Measurements from ENCODE around the gene RABGGTB. TPM values are rescaled to one million over a fixed set of nuclear protein-coding genes. Genes with fewer than 3 reads are reported as not detected.
"Not testable (repeated sequence)": the region's sequence is repeated elsewhere in the genome, so short reads cannot be mapped to it uniquely, and the experiment has no call there.

Gene RABGGTB
- total RNA-seq, 1 donor from 2014 or later = 141 TPM

DNA sequence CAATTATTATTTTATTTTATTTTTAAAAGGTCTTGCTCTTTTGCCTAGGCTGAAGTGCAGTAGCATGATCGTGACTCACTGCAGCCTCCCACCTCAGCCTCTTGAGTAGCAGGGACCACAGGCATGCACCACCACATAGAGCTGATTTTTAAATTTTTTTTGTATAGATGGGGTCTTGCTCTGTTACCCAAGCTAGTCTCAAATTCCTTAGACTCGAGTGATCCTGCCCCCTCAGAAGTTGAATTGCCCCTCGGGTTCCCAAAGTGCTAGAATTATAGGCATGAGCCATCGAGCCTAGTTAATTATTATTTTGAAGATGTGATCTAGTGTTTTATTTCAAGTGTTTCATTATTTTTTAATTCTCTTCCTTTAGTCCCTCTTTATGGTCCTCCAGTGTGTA, 22.9 kb downstream of the RABGGTB start:
- H3K27me3 ChIP-seq (ENCODE audit: control insufficient read depth, insufficient read depth, low read length) = no peaks in the 10 kb centered on the region
- no peak for FAIRE-seq
- no peak for DNase-seq (ENCODE audit: low read depth)
- no peaks in the 10 kb centered on the region for H3K36me3 ChIP-seq (ENCODE audit: control insufficient read depth, insufficient read depth, low read length)
- TF ChIP-seq, protein P1, sequence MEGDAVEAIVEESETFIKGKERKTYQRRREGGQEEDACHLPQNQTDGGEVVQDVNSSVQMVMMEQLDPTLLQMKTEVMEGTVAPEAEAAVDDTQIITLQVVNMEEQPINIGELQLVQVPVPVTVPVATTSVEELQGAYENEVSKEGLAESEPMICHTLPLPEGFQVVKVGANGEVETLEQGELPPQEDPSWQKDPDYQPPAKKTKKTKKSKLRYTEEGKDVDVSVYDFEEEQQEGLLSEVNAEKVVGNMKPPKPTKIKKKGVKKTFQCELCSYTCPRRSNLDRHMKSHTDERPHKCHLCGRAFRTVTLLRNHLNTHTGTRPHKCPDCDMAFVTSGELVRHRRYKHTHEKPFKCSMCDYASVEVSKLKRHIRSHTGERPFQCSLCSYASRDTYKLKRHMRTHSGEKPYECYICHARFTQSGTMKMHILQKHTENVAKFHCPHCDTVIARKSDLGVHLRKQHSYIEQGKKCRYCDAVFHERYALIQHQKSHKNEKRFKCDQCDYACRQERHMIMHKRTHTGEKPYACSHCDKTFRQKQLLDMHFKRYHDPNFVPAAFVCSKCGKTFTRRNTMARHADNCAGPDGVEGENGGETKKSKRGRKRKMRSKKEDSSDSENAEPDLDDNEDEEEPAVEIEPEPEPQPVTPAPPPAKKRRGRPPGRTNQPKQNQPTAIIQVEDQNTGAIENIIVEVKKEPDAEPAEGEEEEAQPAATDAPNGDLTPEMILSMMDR (IDR thresholded peaks at IDR 0.05; ENCODE audit: insufficient read depth, low read length, severe bottlenecking) = no peak
- no peak overlapping the region for H3K4me3 ChIP-seq (ENCODE audit: low read depth, low read length)

DNA sequence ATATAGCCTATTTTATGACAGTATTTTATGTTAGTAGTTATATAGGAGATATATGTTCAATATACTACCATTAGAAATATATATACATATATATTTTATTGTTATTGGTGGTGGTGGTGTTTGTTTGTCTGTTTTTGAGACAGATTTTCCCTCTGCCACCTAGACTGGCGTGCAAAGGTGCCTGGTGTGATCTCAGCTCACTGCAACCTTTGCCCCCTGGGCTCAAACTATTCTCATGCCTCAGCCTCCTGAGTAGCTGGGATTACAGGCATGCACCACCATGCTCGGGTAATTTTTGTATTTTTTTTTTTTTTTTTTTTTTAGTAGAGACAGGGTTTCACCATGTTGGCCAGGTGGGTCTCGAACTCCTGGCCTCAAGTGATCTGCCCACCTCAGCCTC, 24.1 kb downstream of the RABGGTB start:
- FAIRE-seq; H3K4me3 ChIP-seq (ENCODE audit: low read depth, low read length); H3K36me3 ChIP-seq (ENCODE audit: control insufficient read depth, insufficient read depth, low read length); DNase-seq (ENCODE audit: low read depth); H3K27me3 ChIP-seq (ENCODE audit: control insufficient read depth, insufficient read depth, low read length): not testable (repeated sequence)

DNA sequence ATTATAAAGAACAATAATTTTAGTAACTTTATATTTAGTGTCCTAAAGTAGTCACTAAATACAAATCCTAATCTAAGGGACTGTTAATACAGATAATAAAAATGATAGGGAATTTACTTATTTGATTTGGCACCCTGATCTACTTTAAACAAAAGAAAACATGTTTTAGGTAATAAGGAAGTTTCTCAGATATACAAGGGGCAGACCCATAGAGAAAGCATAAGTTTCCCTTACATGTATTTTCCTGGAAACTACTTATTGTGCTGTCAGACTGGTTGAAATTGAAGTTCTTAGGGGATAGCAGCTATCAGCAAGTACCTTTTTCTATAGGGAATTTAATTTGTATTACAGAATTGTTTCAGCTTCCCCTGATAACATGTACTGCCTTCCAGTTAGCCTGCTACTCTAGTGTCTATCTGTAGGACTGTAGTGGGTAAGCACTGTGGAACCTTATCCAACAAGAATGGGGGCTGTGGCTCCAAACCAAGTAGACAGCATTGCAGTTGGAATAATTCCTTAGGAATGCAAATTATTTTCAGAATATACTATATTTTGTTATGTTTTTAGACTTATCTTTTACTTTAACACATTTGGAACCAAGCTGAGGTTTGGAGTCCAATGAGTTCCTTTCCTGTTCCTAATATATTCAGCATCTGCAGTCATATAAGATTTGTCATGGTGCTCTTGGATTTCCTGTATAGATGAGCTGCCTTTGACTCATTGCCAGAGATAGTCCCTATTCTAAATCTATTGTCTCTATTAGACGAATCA, 25.3 kb downstream of the RABGGTB start:
- Histone ChIP-seq H3K27me3 (ENCODE audit: control insufficient read depth, insufficient read depth, low read length) (no peaks in the 10 kb centered on the region), H3K4me3 (ENCODE audit: low read depth, low read length) (no peak overlapping the region), H3K36me3 (ENCODE audit: control insufficient read depth, insufficient read depth, low read length) (no peaks in the 10 kb centered on the region)
- no peak for FAIRE-seq
- peak; percentile 62 for DNase-seq (ENCODE audit: low read depth)
- TF ChIP-seq, protein P1 (IDR thresholded peaks at IDR 0.05; ENCODE audit: insufficient read depth, low read length, severe bottlenecking) = no peak

DNA sequence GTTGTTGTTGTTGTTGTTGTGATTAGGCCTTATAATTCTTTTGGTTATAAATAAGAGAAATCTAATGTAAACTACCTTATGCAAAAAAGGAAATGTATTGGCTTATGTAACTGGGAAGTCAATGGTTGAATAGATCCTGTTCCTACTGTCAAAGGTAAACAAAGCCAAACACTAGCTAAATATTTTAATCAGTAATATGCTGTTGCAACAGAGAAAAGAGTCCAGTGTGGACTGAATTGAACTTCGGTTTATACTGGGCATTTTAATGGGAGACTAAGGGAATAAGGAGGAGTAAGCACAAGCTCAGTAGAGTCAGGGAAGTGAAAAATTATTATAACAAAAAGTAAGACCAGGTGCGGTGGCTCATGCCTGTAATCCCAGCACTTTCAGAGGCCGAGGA, 26.0 kb downstream of the RABGGTB start:
- no peak for FAIRE-seq
- no peaks in the 10 kb centered on the region for H3K27me3 ChIP-seq (ENCODE audit: control insufficient read depth, insufficient read depth, low read length)
- TF ChIP-seq, protein P1 (IDR thresholded peaks at IDR 0.05; ENCODE audit: insufficient read depth, low read length, severe bottlenecking) = no peak
- no peaks in the 10 kb centered on the region for H3K36me3 ChIP-seq (ENCODE audit: control insufficient read depth, insufficient read depth, low read length)
- no peak overlapping the region for H3K4me3 ChIP-seq (ENCODE audit: low read depth, low read length)
- no peak for DNase-seq (ENCODE audit: low read depth)

DNA sequence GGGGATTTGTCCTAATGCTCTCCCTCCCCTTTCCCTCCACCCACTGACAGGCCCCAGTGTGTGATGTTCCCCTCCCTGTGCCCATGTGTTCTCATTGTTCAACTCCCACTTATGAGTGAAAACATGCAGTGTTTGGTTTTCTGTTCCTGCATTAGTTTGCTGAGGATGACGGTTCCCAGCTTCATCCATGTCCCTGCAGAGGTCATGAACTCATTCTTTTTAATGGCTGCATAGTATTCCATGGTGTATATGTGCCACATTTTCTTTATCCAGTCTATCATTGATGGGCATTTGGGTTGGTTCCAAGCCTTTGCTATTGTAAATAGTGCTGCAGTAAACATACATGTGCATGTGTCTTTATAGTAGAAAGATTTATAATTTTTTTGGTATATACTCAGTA, 37.5 kb downstream of the RABGGTB start:
- DNase-seq (ENCODE audit: low read depth); H3K27me3 ChIP-seq (ENCODE audit: control insufficient read depth, insufficient read depth, low read length); FAIRE-seq; H3K4me3 ChIP-seq (ENCODE audit: low read depth, low read length); H3K36me3 ChIP-seq (ENCODE audit: control insufficient read depth, insufficient read depth, low read length): not testable (repeated sequence)

DNA sequence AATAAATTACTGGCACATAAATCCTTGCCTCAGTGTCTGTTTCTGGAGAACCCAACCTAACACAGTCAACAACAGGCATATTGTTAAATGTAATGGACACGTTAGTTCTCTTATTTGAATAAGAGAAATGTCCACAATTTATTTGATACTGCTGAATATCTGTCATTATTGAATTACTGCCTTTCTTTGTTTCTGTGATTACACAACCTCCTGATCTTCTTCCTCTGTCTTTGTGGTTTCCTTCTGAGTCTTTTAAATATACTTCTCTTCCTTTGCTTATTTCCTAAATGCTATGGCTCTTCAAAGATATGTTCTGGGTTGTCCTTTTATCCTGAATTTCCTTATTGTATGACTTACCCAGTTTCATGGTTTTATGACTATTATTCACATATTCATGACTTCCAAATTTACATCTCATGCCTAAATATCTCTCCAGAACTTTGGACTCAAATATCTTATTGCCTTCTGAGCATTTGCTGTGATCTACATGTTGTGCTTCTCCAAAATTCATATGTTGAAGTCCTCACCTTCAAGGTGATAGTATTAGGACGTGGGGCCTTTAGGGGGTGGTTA, 50.6 kb downstream of the RABGGTB start:
- DNase-seq (ENCODE audit: low read depth) (no peak), FAIRE-seq (no peak)
- Histone ChIP-seq H3K36me3 (ENCODE audit: control insufficient read depth, insufficient read depth, low read length) (no peaks in the 10 kb centered on the region), H3K27me3 (ENCODE audit: control insufficient read depth, insufficient read depth, low read length) (no peaks in the 10 kb centered on the region), H3K4me3 (ENCODE audit: low read depth, low read length) (no peak overlapping the region)
- TF ChIP-seq, protein P1 (IDR thresholded peaks at IDR 0.05; ENCODE audit: insufficient read depth, low read length, severe bottlenecking) = no peak

DNA sequence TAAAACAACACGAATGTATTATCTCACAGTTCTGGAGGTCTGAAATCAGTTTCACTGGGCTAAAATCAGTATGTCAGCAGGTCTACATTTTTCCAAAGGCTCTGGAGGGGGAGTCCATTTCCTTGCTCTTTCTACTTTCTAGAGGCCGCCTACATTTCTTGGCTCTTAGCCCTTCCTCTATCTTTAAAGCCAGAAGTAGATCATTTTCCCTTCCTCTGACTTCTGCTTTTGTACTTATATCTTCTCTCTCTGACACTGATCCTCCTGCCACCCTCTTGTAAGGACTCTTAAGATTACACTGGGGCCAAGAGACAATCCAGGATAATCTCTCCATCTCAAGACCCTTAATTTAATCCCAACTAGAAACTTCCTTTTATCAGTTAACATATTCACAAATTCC, 52.0 kb downstream of the RABGGTB start:
- DNase-seq (ENCODE audit: low read depth) (no peak), FAIRE-seq (no peak)
- H3K27me3 ChIP-seq (ENCODE audit: control insufficient read depth, insufficient read depth, low read length) = no peaks in the 10 kb centered on the region
- TF ChIP-seq, protein P1 (IDR thresholded peaks at IDR 0.05; ENCODE audit: insufficient read depth, low read length, severe bottlenecking) = no peak
- H3K4me3 ChIP-seq (ENCODE audit: low read depth, low read length) = no peak overlapping the region
- no peaks in the 10 kb centered on the region for H3K36me3 ChIP-seq (ENCODE audit: control insufficient read depth, insufficient read depth, low read length)

Data from bronchial epithelial cell (primary cell).